Lung (tissue), 4 donors: Measurements from ENCODE around the gene PTGES. TPM values are rescaled to one million over a fixed set of nuclear protein-coding genes. Genes with fewer than 3 reads are reported as not detected.

ENCODE experiments used
- polyA plus RNA-seq, 2 donors: library from polyadenylated mRNA; stranded (reverse); fragments of 200-250 nt; gene quantifications; one replicate each; pipeline ENCODE4 v1.2.1, GENCODE V29; 2013
- total RNA-seq, 2 donors: library from RNA; depleted of rRNA in 1 of 2; stranded (reverse); fragments of >200 nt in 1 of 2; gene quantifications; one replicate each; pipeline ENCODE4 v1.2.1, GENCODE V29; 2014 to 2021
- donor health status: Bipolar disorder and iron deficiency.
- donor health status: healthy.
- donor health status: DM: yes; HTN: yes; CAD: no.

PTGES gene
- total and polyA plus RNA-seq, 4 donors = 8.0 to 19.8 (median 14.0) TPM

Other genes with a start within 250 kb of the PTGES start
- gene C9orf50, start 131.9 kb downstream of the PTGES start, total RNA-seq = under 1 TPM; 0.15 to 0.28 TPM
- gene C9orf50, start 131.9 kb downstream of the PTGES start, polyA plus RNA-seq = not detected
- 10 to 100 TPM; 14.3 to 30.1 TPM for gene NTMT1, start 126.9 kb downstream of the PTGES start, total RNA-seq
- 10 to 100 TPM; 36.3 to 54.7 TPM for gene NTMT1, start 126.9 kb downstream of the PTGES start, polyA plus RNA-seq
- gene ASB6, start 110.9 kb downstream of the PTGES start, total RNA-seq = 10 to 100 TPM; 11.8 to 19.5 TPM
- 10 to 100 TPM; 15.7 to 16.4 TPM for gene ASB6, start 110.9 kb downstream of the PTGES start, polyA plus RNA-seq
- gene PRRX2, start 87.4 kb downstream of the PTGES start, total RNA-seq = 1 to 10 TPM; 2.2 to 3.6 TPM
- gene PRRX2, start 87.4 kb downstream of the PTGES start, polyA plus RNA-seq = 1 to 10 TPM; 3.4 to 3.8 TPM
- gene TOR1B, start 50.1 kb upstream of the PTGES start, total RNA-seq = 10 to 100 TPM; 25.5 to 26.4 TPM
- gene TOR1B, start 50.1 kb upstream of the PTGES start, polyA plus RNA-seq = 10 to 100 TPM; 10.1 to 26.7 TPM
- gene TOR1A, start 71.1 kb upstream of the PTGES start, total RNA-seq = 10 to 100 TPM; 22.0 to 34.8 TPM
- gene TOR1A, start 71.1 kb upstream of the PTGES start, polyA plus RNA-seq = 10 to 100 TPM; 19.1 to 41.8 TPM
- gene C9orf78, start 82.2 kb upstream of the PTGES start, total RNA-seq = 10 to 100 TPM; 28.3 to 34.4 TPM
- gene C9orf78, start 82.2 kb upstream of the PTGES start, polyA plus RNA-seq = 10 to 100 TPM; 37.1 to 57.9 TPM
- 10 to 100 TPM; 22.0 to 24.1 TPM for gene USP20, start 82.4 kb upstream of the PTGES start, total RNA-seq
- gene USP20, start 82.4 kb upstream of the PTGES start, polyA plus RNA-seq = 10 to 100 TPM; 15.7 to 20.9 TPM